ENCODE data around the gene ELP2.

The ELP2 gene

DNA sequence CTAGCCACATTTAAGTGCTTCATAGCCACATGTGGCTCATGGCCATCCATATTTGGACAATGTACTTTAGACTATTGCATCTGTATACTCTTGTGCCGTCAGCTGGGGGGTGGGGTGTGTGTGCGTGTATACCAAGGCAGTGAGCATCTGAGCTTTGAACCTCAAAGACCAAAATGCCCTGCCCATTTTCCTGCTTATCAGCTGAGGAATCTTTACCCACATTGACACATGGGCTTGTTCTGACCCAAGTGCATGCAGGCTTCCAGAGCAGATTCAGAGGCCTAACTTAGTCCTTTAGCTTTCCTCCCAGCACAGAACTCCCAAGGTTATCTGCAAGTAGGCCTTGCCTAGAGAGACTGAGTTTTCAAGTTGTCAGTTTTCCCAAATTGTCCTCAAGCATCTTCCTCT, 46.5 kb downstream of the ELP2 start:
- Histone ChIP-seq H3K9me3 (no peaks in the 10 kb centered on the region), H3K4me3 (ENCODE audit: low read depth in 1 of 2, low read length in 1 of 2) (no peak overlapping the region), H3K27ac (no peak overlapping the region), H3K4me1 (ENCODE audit: control insufficient read depth in 1 of 2, insufficient read depth in 1 of 2, low read depth in 1 of 2, low read length in 1 of 2) (no peaks in the 10 kb centered on the region), H3K27me3 (no peaks in the 10 kb centered on the region), H3K36me3 (peaks cover 49% of the 10 kb centered on the region)
- TF ChIP-seq, protein P1, sequence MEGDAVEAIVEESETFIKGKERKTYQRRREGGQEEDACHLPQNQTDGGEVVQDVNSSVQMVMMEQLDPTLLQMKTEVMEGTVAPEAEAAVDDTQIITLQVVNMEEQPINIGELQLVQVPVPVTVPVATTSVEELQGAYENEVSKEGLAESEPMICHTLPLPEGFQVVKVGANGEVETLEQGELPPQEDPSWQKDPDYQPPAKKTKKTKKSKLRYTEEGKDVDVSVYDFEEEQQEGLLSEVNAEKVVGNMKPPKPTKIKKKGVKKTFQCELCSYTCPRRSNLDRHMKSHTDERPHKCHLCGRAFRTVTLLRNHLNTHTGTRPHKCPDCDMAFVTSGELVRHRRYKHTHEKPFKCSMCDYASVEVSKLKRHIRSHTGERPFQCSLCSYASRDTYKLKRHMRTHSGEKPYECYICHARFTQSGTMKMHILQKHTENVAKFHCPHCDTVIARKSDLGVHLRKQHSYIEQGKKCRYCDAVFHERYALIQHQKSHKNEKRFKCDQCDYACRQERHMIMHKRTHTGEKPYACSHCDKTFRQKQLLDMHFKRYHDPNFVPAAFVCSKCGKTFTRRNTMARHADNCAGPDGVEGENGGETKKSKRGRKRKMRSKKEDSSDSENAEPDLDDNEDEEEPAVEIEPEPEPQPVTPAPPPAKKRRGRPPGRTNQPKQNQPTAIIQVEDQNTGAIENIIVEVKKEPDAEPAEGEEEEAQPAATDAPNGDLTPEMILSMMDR (IDR thresholded peaks at IDR 0.05) = no peak

DNA sequence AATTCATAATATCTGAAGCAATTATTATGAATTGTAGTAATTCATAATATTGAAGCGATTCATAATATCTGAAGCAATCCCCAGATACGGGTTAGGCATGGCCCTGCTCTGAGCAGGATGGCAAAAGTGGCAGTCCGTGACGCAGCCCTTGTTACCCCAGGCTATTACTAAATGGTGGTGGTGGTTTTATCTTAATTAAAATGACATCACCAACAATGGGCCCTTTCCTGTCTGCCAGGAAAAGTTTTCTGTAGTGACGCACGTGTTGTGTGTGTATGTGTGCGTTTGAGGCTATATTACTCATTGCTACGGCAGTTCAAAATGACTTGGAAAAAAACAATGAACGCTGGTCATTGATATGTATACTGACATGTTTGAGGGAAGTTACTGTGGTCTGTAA, 47.0 kb downstream of the ELP2 start:
- Histone ChIP-seq H3K36me3 (peaks cover 44% of the 10 kb centered on the region), H3K27ac (no peak overlapping the region), H3K9me3 (no peaks in the 10 kb centered on the region), H3K27me3 (no peaks in the 10 kb centered on the region), H3K4me3 (ENCODE audit: low read depth in 1 of 2, low read length in 1 of 2) (no peak overlapping the region), H3K4me1 (ENCODE audit: control insufficient read depth in 1 of 2, insufficient read depth in 1 of 2, low read depth in 1 of 2, low read length in 1 of 2) (no peaks in the 10 kb centered on the region)
- TF ChIP-seq, protein P1 (IDR thresholded peaks at IDR 0.05) = no peak

DNA sequence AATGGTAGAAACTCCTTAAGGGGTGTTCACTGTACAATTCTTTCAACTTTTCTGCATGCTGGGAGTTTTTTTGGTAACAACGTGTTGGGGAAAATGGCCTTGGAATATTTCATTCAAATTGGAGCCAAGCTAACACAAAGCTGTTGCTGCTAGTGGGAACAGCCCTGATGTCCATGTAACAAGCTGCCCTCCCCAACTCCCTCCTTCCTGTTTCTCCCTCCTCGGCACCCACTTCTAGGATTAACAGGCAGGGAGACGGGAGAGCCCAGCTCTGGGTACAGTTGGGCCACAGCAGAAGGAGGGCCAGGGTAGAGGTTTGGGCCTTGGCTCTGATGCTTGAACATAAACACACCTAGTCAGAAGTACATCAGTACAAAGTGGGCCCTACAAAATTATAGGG, 48.2 kb downstream of the ELP2 start:
- Histone ChIP-seq H3K9me3 (no peaks in the 10 kb centered on the region), H3K27me3 (no peaks in the 10 kb centered on the region), H3K36me3 (peaks cover 43% of the 10 kb centered on the region), H3K27ac (no peak overlapping the region), H3K4me1 (ENCODE audit: control insufficient read depth in 1 of 2, insufficient read depth in 1 of 2, low read depth in 1 of 2, low read length in 1 of 2) (no peaks in the 10 kb centered on the region), H3K4me3 (ENCODE audit: low read depth in 1 of 2, low read length in 1 of 2) (no peak overlapping the region)
- TF ChIP-seq, protein P1 (IDR thresholded peaks at IDR 0.05) = no peak

DNA sequence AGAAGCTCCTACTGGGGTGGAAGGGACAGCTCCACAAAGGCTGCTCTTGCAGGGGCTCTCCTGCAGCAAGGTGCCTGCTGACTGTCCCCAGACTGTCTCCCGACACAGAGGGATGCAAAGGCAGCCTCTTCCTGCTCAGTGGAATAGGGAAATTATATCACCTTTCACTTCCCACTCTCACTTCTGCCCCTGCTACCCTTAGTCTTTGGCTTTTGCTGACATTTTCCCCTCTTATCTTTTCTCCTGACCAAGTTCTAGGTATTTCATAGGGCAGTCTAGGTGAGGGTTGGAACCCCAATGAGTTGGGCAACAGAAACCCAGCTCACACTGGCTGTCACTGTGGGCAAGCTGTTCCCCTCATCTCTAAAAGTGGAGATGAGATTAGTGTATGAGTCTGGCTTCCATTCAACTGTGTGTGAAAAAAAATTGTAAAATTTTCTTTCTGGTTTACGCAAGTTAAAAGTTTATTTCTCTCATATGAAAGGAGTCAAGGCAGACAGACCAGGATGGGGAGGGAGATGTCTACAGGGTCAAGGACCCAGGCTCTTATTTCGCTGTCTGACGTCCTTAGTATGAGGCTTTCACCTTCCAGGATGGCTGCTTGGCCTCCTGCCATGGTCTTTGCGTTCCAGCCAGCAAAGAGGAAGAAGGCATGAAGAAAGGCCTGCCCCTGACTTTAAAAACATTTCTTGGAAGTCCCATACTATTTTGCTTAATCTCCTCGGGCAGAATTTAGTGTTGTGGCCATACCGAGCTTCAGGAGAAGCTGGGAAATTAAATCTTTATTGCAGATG, 50.1 kb downstream of the ELP2 start:
- Histone ChIP-seq H3K27me3 (peaks cover 18% of the 10 kb centered on the region), H3K9me3 (no peaks in the 10 kb centered on the region), H3K36me3 (peaks cover 27% of the 10 kb centered on the region), H3K4me1 (ENCODE audit: control insufficient read depth in 1 of 2, insufficient read depth in 1 of 2, low read depth in 1 of 2, low read length in 1 of 2) (no peaks in the 10 kb centered on the region), H3K27ac (no peak overlapping the region), H3K4me3 (ENCODE audit: low read depth in 1 of 2, low read length in 1 of 2) (no peak overlapping the region)
- TF ChIP-seq, protein P1 (IDR thresholded peaks at IDR 0.05) = no peak

DNA sequence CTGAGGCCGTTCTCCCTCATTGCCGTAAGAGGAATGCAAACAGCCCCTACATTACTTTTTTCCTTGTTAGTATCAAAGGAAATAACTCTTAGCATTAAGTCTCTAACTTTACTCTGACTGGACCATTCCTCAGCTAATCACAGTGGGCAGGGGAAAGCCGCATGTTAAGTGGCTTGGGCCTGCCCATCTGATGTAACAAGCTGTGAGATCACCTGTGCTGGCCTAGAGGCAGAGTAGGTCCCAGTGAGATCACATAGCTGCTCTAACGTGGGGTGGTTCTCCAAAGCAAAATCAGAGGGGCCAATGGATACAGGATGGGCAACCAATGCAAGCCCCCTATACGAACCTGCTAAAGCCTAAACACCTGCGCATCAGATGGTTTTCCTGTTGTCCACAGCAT, 51.7 kb downstream of the ELP2 start:
- Histone ChIP-seq H3K9me3 (no peaks in the 10 kb centered on the region), H3K4me1 (ENCODE audit: control insufficient read depth in 1 of 2, insufficient read depth in 1 of 2, low read depth in 1 of 2, low read length in 1 of 2) (peaks cover under 1 to 2% of the 10 kb centered on the region in 2 experiments), H3K36me3 (peaks cover 10% of the 10 kb centered on the region), H3K27me3 (peaks cover 35% of the 10 kb centered on the region), H3K4me3 (ENCODE audit: low read depth in 1 of 2, low read length in 1 of 2) (no peak overlapping the region), H3K27ac (no peak overlapping the region)
- TF ChIP-seq, protein P1 (IDR thresholded peaks at IDR 0.05) = no peak

Data from neutrophil (primary cell).